Measurements from ENCODE around the gene HOTAIR.

Gene HOTAIR

DNA sequence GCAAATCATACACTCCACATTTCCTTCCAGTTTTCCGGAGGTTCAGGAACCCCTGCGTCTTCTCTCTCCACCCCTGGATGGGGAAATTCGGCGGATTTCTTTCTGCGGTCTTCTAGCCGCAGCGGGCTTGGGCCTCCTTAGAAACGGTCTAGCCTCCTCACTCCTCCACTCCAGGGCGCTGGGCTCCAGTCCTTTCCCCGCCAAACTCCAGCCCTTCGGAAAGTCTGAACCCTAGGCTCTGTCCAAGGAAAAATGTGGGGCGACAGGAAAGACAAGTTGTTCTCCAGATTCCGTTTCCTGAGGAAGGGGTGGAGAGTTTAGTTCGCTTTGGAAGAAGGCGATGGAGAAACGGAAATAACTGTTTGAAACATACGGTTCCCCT, 8.8 kb upstream of the HOTAIR start:
- H3K4me3 ChIP-seq (ENCODE audit: low read length), result no peak overlapping the region

DNA sequence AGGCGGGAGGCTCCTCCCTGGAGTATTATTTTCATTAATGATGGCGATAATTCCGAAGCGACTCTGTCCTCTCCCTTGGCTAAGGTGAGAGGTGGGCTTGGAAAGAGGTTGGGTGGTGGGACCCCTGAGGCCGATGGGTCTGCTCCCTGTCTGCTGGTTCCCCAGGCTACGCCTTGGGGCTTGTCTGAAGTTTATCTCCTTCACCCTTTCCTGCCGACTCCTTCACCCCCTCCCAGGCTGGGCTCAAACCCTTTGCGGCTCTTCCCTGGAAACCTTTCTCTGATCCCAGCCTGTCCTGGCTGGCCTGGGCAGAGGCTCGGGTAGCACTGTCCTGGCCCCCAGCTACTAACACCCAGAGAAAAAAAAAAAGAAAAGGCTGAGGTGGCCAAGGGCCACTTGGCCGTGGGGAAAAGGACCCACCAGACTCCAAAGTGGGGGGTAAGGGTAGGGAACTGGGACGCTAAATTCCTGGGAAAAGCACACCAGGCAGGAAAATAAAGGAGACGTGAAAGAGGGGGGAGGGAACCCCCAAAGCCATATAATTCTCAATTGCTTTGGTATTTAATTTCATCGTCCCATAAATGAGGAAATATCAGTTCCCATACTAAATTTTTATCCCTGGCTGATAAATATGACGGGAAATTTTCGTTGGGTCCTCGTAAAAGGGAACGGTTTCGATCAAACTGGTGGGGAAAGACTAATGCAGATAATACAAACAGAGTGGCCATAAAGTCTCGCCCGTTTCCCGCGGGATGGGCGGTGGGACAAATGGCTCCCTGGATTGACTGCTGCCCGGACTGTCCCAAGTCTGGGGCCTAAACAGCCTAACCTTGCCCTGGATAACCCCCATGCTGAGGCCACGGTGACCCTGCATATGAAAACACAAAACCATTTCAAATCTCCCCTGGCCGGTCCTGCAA, 8.2 kb upstream of the HOTAIR start:
- TF ChIP-seq, protein P1, sequence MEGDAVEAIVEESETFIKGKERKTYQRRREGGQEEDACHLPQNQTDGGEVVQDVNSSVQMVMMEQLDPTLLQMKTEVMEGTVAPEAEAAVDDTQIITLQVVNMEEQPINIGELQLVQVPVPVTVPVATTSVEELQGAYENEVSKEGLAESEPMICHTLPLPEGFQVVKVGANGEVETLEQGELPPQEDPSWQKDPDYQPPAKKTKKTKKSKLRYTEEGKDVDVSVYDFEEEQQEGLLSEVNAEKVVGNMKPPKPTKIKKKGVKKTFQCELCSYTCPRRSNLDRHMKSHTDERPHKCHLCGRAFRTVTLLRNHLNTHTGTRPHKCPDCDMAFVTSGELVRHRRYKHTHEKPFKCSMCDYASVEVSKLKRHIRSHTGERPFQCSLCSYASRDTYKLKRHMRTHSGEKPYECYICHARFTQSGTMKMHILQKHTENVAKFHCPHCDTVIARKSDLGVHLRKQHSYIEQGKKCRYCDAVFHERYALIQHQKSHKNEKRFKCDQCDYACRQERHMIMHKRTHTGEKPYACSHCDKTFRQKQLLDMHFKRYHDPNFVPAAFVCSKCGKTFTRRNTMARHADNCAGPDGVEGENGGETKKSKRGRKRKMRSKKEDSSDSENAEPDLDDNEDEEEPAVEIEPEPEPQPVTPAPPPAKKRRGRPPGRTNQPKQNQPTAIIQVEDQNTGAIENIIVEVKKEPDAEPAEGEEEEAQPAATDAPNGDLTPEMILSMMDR (conservative IDR thresholded peaks at IDR 0.05; ENCODE audit: low read depth, low read length), result no peak
- no peak overlapping the region for H3K4me3 ChIP-seq (ENCODE audit: low read length)
- DNase-seq (ENCODE audit: low read depth), result no peak

More for the DNA sequence above, 8.8 kb upstream of the HOTAIR start:
- no peak for DNase-seq (ENCODE audit: low read depth)
- TF ChIP-seq, protein P1 (conservative IDR thresholded peaks at IDR 0.05; ENCODE audit: low read depth, low read length), result no peak

DNA sequence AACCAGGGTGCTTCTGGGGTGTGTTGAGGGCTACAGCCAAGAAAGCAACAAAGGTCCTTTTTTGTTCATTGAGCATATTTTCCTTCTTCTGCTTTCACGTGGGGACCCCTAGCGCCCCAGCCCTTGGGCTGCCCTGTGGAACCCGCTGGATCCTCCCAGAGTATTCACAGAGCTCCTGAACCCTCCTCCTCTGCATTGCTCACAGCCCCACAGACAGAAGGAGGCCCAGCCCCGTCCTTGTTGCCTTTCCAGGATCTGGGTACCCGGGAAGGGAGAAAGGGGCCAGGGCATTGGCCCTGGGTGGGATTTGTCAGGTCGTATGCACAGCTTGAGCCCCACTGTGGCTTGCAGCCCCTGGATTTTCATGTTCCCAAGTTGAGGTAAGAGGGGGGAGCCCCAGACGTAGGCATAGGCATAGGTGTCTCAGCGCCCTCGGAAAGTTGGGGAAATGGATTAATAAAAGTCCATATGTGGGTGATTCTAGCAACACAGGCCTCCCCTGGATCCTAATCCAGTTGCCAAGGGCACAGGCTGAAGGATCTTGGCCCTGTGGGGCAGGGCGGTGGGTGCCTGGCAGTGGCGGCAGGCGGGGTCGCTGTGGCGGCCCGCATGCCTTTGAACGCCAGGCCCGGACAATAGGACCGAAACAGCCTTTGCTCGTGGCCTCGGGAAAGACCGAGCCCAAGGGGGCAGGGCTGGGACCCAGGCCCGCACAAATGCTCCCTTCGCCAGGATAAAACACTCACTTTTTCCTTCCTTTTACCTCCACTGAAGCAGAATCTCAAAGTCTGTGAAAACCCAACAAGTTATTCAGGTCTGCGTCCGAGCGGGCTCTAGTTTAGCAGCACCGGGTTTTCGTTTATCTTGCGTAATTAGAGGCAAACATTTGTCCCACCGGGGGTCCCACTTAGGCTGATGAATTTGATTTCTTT, 7.1 kb upstream of the HOTAIR start:
- TF ChIP-seq, protein P1 (conservative IDR thresholded peaks at IDR 0.05; ENCODE audit: low read depth, low read length), result no peak
- H3K4me3 ChIP-seq (ENCODE audit: low read length), result no peak overlapping the region
- no peak for DNase-seq (ENCODE audit: low read depth)

DNA sequence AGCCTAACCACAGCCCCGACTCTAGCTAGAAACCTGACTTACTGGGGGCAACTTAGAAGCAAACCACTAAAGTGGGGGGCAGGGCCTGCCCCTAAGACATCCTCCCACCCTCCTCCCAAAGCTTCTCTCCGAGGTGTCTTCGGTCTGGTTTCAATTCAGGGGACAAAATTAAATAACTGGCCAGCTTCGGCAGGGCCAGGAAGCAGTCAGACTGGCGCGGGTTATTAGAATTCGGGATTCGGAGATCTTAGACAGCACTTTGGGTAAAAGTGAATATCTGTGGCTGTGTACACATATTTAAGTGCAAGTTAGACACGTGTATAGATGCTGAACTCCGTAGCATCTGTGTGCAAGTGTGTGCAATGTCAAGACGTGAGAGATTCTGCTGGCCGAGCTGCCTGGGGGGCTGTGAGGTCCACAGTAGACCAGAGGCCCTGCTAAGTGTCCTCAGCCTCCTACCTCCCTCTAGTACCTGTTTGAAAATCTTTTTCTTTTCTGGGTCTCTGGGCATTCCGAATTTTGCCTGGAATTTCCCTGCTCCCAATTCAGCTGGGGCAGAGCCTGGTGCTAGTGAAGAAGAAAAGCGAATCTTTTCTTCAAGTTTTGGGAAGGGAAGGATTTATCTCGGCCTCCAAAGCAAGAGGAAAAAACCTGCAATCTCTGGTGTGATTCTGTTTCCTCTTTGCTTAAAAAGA, 6.2 kb upstream of the HOTAIR start:
- no peak for DNase-seq (ENCODE audit: low read depth)
- TF ChIP-seq, protein P1 (conservative IDR thresholded peaks at IDR 0.05; ENCODE audit: low read depth, low read length), result no peak
- no peak overlapping the region for H3K4me3 ChIP-seq (ENCODE audit: low read length)

DNA sequence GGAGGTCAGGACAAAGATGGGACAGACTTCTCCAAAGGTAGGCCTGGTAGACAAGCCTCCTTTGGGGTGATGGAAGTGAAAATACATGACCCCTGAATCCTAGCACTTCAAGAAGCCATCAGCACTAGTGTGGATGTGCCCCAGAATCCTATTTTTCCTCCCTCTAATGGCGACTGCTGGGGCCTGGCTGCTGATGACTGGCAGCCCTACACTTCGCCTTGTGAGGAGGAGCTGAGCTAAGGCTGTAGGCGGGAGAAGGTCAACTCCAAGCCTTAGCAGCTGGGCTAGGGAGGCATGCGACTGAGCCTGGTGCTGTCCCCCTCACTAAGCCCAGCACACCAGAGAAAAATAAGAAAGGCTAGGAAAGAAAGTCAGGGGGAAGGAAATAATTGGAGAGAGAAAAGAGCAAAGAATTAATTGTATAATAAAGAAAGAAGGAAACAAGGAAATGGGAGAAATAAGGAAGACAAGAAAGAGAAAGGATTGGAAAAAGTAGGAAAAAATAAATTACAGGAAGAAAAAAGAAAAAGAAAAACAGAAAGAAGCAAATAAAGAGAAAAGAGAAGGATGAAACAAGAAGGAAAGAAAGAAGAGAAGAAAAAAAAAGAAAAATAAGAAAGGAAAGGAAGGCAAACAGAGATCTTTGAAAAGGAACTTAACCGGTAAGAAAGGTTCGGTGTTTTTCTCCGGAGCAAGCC, 5.5 kb upstream of the HOTAIR start:
- no peak for DNase-seq (ENCODE audit: low read depth)
- H3K4me3 ChIP-seq (ENCODE audit: low read length), result no peak overlapping the region

More for the DNA sequence above, 5.5 kb upstream of the HOTAIR start:
- TF ChIP-seq, protein P1 (conservative IDR thresholded peaks at IDR 0.05; ENCODE audit: low read depth, low read length), result no peak

All from retinal pigment epithelial cell (primary cell).